Hepatocyte (in vitro differentiated cells): Measurements from ENCODE around the gene ALDH1A3. TPM values are rescaled to one million over a fixed set of nuclear protein-coding genes. Genes with fewer than 3 reads are reported as not detected.
"Not testable (repeated sequence)": the region's sequence is repeated elsewhere in the genome, so short reads cannot be mapped to it uniquely, and the experiment has no call there.

Experiments used
- DNase-seq: peaks from one replicate; pipeline ENCODE4 v3.0.0-alpha.2; 2016; ENCODE audit warnings: low spot score
- H2AFZ ChIP-seq: fragments of 200-600 bp; sonication (generic); 2 replicates; pipeline ENCODE4 v1.6.0; 2016; ENCODE audit warnings: antibody characterized with exemption, mild to moderate bottlenecking
- H3K27ac ChIP-seq: fragments of 200-600 bp; sonication (generic); 2 replicates; pipeline ENCODE4 v1.5.1; 2016; ENCODE audit warnings: mild to moderate bottlenecking
- H3K27me3 ChIP-seq: fragments of 200-600 bp; sonication (generic); 2 replicates; pipeline ENCODE4 v1.6.1; 2016
- H3K36me3 ChIP-seq: fragments of 200-600 bp; sonication (generic); replicated peaks from 2 replicates; pipeline ENCODE4 v1.5.1; 2016; ENCODE audit warnings: low read depth; ENCODE audit not compliant: insufficient read depth
- H3K4me1 ChIP-seq: fragments of 200-600 bp; sonication (generic); 2 replicates; pipeline ENCODE4 v1.5.1; 2016; ENCODE audit warnings: mild to moderate bottlenecking, moderate library complexity; ENCODE audit not compliant: insufficient read depth
- H3K4me2 ChIP-seq: fragments of 200-600 bp; sonication (generic); 2 replicates; pipeline ENCODE4 v1.6.0; 2016
- H3K4me3 ChIP-seq: fragments of 200-600 bp; sonication (generic); 2 replicates; pipeline ENCODE4 v1.5.1; 2016; ENCODE audit warnings: mild to moderate bottlenecking
- H3K79me2 ChIP-seq: fragments of 200-600 bp; sonication (generic); 2 replicates; pipeline ENCODE4 v1.6.0; 2017; ENCODE audit warnings: mild to moderate bottlenecking
- H3K9me2 ChIP-seq: fragments of 200-600 bp; sonication (generic); replicated peaks from 2 replicates; pipeline ENCODE4 v1.6.0; 2017; ENCODE audit warnings: mild to moderate bottlenecking; ENCODE audit not compliant: insufficient read depth
- H3K9me3 ChIP-seq: fragments of 200-600 bp; sonication (generic); 2 replicates; pipeline ENCODE4 v1.5.1; 2016; ENCODE audit warnings: low read depth, mild to moderate bottlenecking
- H4K20me1 ChIP-seq: fragments of 200-600 bp; sonication (generic); 2 replicates; pipeline ENCODE4 v1.6.0; 2016; ENCODE audit warnings: mild to moderate bottlenecking; ENCODE audit not compliant: insufficient read depth, poor library complexity, severe bottlenecking
- CTCF ChIP-seq: fragments of 200-600 bp; sonication (generic); IDR thresholded peaks from 2 replicates; pipeline ENCODE4 v1.5.1; 2016; ENCODE audit warnings: antibody characterized with exemption, mild to moderate bottlenecking; ENCODE audit not compliant: poor library complexity
- EZH2 ChIP-seq: fragments of 200-600 bp; sonication (generic); IDR thresholded peaks from 2 replicates; pipeline ENCODE4 v1.6.1; 2016; ENCODE audit warnings: antibody characterized with exemption, mild to moderate bottlenecking, borderline replicate concordance
- EZH2phosphoT487 ChIP-seq: fragments of 200-600 bp; sonication (generic); IDR thresholded peaks from one replicate; pipeline ENCODE4 v1.6.1; 2018; ENCODE audit warnings: antibody characterized with exemption, mild to moderate bottlenecking, low read depth, moderate library complexity; ENCODE audit not compliant: unreplicated experiment, severe bottlenecking
- WGBS: methylation state at CpG from one replicate; pipeline ENCODE4 v1.1.6; 2016; ENCODE audit warnings: low lambda C conversion rate; ENCODE audit errors: missing lambda C conversion rate; 5-methylcytosine and 5-hydroxymethylcytosine counted together
- polyA plus RNA-seq: library from polyadenylated mRNA; unstranded; fragments of >200 nt; fragmentation: Nextera tagmentation; extraction: Ambion mirVana; gene quantifications from 2 replicates; pipeline ENCODE4 v1.2.1, GENCODE V29; 2016
- total RNA-seq: library from RNA; depleted of rRNA; stranded (reverse); fragments of >200 nt; gene quantifications from 2 replicates; pipeline ENCODE4 v1.2.3, GENCODE V29; 2014

ALDH1A3 gene
- total and polyA plus RNA-seq, 2 experiments from 2014 or later: 6.8 to 20.5 TPM

- H2AFZ ChIP-seq: no peak overlapping the region
Measured at GRCh38 chr15:100849855-100850218, 29.8 kb upstream of the ALDH1A3 start.

GRCh38 chr15:100851428-100852015 is 28.1 kb upstream of the ALDH1A3 start:
- H2AFZ ChIP-seq, H3K4me3 ChIP-seq, H3K36me3 ChIP-seq, H3K4me1 ChIP-seq, H3K9me2 ChIP-seq, H3K27ac ChIP-seq, DNase-seq, H3K4me2 ChIP-seq, H3K79me2 ChIP-seq, H3K9me3 ChIP-seq, H3K27me3 ChIP-seq, H4K20me1 ChIP-seq: not testable (repeated sequence)
- 95% methylated on average over 12 of the region's 12 CpGs for WGBS

More at GRCh38 chr15:100849855-100850218, 29.8 kb upstream of the ALDH1A3 start:
- no peak for TF ChIP-seq EZH2phosphoT487
- no peak for TF ChIP-seq CTCF
- TF ChIP-seq EZH2: no peak
- Histone ChIP-seq H3K4me3 (no peak overlapping the region), H3K36me3 (no peaks in the 10 kb centered on the region), H3K9me2 (no peaks in the 10 kb centered on the region), H3K27ac (no peak overlapping the region), H3K4me2 (no peak overlapping the region), H3K4me1 (no peaks in the 10 kb centered on the region), H4K20me1 (no peaks in the 10 kb centered on the region), H3K9me3 (no peaks in the 10 kb centered on the region), H3K79me2 (no peaks in the 10 kb centered on the region), H3K27me3 (no peaks in the 10 kb centered on the region)
- over 99% methylated on average over 22 of the region's 22 CpGs for WGBS
- DNase-seq: no peak

- no peaks in the 10 kb centered on the region for H3K79me2 ChIP-seq
- H4K20me1 ChIP-seq: no peaks in the 10 kb centered on the region
- 84% methylated on average over 3 of the region's 4 CpGs for WGBS
- no peaks in the 10 kb centered on the region for H3K27me3 ChIP-seq
- H2AFZ ChIP-seq: no peak overlapping the region
- H3K9me2 ChIP-seq: no peaks in the 10 kb centered on the region
- H3K9me3 ChIP-seq: no peaks in the 10 kb centered on the region
- H3K36me3 ChIP-seq: no peaks in the 10 kb centered on the region
- H3K4me2 ChIP-seq: no peak overlapping the region
- H3K27ac ChIP-seq: no peak overlapping the region
- DNase-seq: no peak
- H3K4me1 ChIP-seq: no peaks in the 10 kb centered on the region
- TF ChIP-seq CTCF (no peak), EZH2phosphoT487 (no peak), EZH2 (no peak)
- H3K4me3 ChIP-seq: no peak overlapping the region
Measured at GRCh38 chr15:100852630-100853029, 27.0 kb upstream of the ALDH1A3 start.

GRCh38 chr15:100853676-100854440 is 25.8 kb upstream of the ALDH1A3 start:
- 84% methylated on average over 15 of the region's 15 CpGs for WGBS
- TF ChIP-seq CTCF (no peak), EZH2phosphoT487 (no peak), EZH2 (no peak)
- H3K4me2 ChIP-seq: no peak overlapping the region
- no peaks in the 10 kb centered on the region for H3K79me2 ChIP-seq
- no peak overlapping the region for H2AFZ ChIP-seq
- no peaks in the 10 kb centered on the region for H3K27me3 ChIP-seq
- no peaks in the 10 kb centered on the region for H4K20me1 ChIP-seq
- H3K27ac ChIP-seq: no peak overlapping the region
- DNase-seq: no peak
- no peak overlapping the region for H3K4me3 ChIP-seq
- no peaks in the 10 kb centered on the region for H3K36me3 ChIP-seq
- no peaks in the 10 kb centered on the region for H3K9me3 ChIP-seq
- no peaks in the 10 kb centered on the region for H3K9me2 ChIP-seq
- H3K4me1 ChIP-seq: no peaks in the 10 kb centered on the region
